Measurements from ENCODE around the gene FRZB.
"Not testable (repeated sequence)": the region's sequence is repeated elsewhere in the genome, so short reads cannot be mapped to it uniquely, and the experiment has no call there.

Gene FRZB, protein sequence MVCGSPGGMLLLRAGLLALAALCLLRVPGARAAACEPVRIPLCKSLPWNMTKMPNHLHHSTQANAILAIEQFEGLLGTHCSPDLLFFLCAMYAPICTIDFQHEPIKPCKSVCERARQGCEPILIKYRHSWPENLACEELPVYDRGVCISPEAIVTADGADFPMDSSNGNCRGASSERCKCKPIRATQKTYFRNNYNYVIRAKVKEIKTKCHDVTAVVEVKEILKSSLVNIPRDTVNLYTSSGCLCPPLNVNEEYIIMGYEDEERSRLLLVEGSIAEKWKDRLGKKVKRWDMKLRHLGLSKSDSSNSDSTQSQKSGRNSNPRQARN

DNA sequence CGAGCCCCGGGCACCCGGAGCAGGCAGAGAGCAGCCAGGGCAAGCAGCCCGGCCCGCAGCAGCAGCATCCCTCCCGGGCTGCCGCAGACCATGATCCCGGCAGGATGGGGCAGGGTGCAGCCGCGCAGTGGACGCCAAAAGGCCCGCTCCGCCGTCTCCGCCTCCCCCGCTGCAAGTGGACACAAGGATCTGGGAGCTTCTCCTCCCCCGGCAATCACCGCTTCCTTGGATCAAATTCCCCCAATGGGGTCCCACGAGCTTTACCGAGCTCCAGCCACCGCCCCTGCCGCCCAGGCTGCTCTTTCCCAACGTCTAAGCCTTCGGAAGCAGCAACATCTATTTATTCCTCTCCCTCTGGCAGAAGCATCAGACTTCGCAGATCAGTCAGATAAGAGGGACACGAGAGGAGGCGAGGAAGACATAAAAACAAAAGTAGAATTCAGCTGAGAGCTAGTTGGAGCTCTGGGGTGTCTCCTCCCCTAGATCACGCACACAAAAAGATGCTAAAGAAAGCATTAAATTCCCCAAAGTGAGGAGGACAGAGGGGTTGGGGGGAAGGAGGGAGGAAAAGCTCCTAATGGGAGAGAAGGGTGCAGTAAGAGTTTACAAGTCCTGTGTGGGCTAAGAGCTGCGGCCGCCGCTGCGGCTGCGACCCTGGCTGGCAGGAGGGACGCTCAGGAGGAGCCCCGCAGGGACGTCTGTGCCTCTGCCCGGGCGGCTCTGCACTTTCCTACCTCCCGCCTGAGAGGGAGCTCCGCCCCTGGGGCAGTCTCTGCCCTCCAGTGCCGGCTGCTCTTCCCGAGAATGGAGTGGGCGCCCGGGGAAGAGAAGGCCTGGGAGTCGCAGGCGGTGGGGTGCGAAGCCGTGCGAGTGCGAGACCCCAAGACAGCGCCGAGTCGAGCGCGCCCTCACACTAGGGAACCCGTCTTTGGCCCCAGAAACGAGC, at the start of gene FRZB:
TSS of gene FRZB (minus strand) at position 177 of the 946 bp plus-strand sequence. CDS start at position 92, 85 bp downstream.
- peak; percentile 23 for DNase-seq (ENCODE audit: low spot score)

DNA sequence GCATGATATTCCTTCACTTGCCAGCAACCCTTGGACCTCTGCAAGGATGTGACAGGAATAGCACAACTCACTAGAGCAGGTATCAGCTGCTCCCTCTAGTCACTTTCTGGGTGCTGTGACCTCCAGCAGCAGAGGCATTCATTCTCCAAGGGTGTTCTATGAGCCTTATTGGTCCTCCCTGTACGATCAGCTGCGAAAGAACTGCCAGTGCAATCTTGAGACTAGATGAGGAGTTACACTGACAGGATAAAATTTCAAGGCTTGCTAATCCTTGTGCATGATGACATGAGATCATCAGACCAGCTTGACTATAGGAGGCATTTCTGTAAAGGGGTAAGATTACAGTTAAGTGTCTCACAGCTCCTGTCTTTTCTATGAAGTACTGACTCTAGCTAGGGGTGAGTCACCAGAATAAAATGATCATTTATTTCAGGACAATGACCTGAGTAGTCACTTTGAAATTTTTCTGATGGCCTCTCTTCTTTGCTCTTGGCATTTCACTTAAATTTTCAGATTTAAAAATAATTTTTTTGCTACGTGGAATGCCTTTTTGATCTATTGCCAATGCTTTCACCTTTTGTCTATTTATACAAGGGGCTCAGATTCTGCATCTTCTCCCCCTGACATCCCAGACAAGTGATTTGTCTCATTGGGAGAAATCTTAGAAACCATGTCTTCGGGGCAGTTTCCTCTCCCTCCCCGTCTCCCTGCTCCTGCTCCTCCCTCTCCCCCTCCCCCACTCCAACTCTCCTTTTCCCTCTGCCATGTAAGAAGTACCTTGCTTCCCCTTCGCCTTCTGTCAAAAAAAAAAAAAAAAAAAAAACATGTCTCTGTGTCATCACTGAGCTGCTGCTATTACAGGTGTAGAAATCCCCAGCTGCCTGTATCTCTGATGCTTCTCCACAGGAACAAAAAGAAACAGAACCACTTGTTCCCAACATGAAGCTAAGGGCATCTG, 49.2 kb upstream of the FRZB start:
- peak; percentile 84 for DNase-seq (ENCODE audit: low spot score)

DNA sequence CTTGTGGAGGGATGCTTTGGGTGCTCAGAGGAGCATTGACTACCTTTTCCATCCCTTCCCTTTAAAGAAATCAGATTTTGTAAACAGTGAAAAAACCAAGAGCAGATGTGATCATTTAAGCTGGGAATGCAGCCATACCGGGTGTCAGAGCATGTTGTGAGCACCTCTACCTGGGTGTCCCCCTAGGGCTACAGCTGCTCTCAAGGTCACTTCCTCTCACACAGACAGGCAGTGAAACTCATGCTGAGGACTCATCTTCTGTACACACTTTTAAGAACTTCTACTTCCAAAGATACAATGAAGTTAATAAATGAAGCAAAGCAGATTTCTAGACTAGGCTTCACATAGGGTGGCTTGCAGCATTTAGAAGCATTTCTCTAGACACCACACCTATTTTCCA, 48.4 kb upstream of the FRZB start:
- DNase-seq (ENCODE audit: low spot score): no peak

DNA sequence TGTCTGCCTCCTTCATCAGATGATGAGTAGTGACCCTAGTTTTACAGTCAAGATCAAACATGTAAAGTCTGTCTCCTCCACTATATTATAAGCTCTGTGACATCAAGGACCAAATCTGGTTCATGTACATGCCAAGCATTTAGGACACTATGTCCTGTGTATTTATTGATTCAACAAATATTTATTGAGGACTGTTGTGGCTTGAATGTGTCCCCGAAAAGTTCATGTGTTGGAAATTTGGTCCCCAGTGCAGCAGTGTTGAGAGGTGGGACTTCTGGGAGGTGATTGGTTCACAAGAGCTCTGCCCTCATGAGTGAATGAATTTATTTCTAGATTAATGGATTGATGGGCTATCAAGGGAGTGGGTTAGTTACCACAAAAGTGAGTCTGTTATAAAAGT, 46.6 kb upstream of the FRZB start:
- no peak for DNase-seq (ENCODE audit: low spot score)

DNA sequence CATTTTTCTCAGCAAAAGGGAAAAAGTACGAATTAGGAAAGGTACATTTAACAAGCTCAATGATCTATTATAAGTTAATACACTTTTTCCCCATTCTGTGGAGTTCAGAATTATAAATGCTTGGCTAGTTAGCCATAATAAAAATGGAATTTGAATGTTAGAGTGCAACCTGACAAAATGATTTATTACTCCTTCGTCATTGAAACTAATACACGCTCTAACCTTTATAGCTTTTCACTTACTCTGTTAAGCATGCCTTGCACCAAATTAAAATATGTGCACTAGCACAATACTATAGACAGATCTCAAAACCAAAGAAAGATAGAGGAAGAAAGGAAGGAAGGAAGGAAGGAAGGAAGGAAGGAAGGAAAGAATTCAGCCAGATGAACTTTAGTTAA, 46.1 kb upstream of the FRZB start:
- DNase-seq (ENCODE audit: low spot score): no peak

DNA sequence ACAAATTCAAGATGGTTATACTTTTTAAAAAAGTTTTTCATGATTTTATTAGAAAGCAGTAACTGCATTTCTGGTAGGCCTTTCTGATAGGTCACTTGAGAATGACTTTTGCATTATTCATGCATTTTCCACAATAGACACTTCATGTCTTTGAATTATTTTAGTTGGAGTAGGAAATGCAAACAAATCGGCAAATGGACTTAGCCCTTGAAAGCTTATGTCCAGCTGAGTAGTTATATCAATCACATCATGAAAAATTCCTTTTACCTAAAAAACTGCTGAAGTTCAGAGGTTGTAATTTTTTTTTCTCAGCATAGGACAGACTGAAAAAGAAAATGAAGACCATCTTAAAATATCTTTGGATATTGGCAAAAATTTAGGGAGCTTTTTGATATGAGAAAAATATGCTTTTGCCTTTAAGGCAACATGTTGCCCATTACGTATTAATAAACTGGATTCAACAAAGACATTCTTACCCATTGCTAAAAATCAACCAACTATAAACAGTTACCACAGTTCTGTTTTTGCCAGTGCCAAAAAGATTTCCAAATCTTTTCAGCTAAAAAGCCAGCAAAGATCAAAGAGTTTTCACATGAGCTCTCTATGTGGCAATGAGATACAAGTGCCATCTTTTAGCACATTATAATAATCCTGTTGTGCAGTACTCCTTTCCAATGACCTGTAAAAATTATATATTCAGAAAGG, 45.5 kb upstream of the FRZB start:
- no peak for DNase-seq (ENCODE audit: low spot score)

DNA sequence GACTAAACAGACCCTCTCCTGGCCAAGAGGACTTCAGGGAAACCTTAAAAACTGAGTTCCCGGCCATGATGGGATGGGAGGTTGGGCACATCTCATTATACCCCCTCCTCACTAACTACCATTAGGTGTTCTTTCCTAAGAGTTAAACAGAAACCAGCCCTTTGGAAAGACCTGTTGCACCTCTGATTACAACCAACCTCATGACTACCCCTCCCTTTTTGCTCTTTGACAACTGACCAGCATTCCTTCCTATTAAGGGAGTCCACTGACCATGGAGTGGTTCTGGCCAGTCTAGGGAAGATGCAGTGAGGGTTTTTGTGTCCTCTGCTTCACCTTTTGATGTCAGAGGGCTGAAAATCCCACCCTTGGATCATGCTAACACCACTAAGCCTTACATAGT, 44.5 kb upstream of the FRZB start:
- no peak for DNase-seq (ENCODE audit: low spot score)

DNA sequence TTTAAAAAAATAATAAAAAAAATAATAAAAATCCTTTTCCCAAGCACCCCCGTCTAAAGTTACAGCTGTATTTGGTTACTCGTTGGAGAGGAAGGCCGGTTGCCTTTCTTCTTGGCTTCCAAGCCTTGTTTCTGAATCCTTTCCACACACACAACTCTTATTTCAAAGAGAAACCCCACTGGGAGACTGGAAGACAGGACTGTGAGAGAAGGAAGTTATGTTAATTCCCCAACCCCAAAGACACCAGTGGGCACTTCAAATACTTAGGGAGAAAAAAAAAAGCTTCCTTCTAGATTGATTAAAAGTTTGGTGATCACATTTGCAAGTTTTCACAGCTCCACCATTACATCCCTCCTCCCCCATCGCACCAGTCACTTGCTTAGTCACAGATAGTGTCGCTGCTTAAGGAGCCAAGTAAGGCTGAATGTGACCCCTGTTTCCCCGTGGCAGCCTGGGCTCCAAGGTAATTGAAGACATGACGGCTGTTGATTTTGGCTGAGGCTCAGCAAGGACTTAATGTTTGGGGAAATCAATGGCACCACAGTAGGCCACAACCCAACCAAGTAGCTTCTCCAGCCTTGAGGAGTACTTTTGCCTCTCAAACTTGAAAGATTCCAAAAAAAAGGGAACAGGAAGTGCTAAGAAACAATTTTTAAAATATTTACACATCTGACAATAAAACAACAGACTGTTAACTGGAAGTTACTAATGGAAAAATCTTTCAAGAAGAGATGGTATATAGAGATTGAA, 40.8 kb upstream of the FRZB start:
- no peak for DNase-seq (ENCODE audit: low spot score)

DNA sequence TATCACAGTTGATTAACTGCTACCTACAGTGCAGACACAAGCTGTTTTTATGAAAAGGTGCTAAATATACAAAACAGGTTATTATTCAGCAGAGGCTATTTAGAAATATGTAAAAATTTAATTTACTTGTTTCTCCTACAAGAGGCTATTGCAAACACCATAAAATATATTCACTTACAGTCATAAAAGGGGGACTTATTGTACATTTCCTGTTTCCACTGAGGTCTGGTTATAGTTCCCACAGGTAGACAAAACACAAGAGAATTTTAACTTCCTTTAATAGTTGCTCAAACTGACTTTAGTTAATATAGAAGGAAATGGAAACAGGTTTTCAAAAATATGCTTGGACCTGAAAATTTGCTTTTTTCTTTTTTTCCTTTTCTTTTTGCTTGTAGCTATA, 40.0 kb upstream of the FRZB start:
- no peak for DNase-seq (ENCODE audit: low spot score)

DNA sequence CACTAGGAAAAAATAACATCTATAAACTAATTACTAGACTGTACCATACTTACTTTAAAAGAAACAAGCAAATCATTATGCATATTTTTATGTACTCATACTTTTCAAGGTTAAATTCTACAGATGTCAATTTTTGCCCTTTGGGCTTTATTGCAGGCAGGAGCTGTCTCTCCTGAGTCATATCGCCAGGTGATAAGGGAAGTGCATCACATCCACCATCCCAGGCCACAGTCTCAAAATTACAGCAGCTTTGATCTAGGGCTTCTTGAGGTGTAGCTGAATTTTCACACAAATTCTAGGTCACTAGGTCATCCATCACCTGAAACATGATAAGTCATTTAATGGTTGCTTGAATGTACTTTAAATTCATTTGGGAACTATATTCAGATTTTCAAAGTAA, 38.4 kb upstream of the FRZB start:
- DNase-seq (ENCODE audit: low spot score): no peak

DNA sequence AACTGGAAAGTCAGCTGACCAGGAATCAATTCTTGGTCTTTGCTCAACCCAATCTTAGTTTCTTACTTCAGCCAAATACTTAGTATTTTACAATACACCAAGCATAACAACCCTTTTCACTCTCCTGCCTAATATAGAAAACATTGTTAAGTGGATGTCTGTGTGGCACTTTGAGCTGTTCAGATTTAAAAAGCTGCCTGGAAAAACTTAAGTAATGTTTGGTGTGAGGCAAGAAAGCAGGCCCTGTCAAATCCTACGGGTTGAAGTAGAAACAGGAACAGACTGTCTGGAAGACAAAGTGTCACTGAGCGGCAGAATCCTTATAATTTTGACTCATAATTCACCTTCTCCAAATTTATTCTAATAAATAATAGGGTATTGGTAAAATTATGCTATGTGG, 37.1 kb upstream of the FRZB start:
- no peak for DNase-seq (ENCODE audit: low spot score)

DNA sequence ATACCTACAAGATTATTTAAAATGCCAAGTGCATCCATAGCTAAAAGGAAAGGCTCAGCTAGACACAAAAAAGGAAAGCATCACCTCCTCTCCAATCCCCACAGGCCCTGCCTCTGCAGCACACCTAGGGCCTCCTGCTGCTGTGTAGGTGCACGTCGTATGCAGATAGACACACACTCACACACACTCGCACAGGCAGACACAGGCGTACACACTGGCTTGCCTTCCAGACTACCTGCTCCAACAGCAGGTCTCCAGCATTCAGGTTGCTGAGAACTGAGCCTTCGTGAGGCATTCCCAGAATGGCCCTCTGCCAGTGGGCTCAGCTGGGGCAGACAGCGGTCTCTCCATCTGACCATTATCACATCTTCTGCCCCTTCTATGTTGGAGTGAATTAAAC, 35.3 kb upstream of the FRZB start:
- DNase-seq (ENCODE audit: low spot score): no peak

DNA sequence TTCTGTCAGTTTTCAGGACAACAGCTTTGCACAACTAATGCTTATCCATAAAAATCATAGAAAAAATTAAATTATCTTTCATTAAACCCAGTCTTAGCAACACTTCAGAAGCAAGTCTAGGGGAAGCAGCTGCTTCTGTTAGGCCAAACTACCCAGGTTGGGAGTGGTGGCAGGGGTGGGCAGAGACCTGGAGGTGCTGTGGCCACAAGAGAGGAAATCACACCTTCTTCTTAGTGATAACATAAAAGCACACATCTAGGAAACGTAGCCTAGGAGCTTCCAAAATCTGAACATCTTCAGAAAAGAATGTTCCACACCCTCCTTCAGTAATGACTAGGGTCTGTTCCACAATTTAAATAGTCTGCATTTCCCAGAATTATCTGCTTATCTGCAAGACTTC, 32.3 kb upstream of the FRZB start:
- no peak for DNase-seq (ENCODE audit: low spot score)

DNA sequence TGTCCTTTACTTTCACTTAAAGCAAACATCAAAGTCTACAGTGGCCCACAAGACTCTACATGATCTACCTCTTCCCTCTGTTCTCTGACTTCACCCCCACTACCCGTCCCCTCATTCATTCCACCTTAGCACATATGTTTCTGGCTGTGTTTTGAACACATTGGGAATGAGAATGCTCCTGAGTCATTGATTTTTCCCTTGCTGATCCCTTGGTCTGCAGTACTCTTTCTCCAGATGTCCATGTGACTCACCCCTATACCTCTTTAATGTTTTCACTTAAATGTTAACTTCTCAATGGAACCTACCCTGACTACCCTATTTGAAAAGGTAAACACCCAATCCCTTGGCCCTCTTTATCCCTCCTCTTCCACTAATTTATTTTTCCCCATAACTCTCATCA, 30.7 kb upstream of the FRZB start:
- DNase-seq (ENCODE audit: low spot score): peak; percentile 41

DNA sequence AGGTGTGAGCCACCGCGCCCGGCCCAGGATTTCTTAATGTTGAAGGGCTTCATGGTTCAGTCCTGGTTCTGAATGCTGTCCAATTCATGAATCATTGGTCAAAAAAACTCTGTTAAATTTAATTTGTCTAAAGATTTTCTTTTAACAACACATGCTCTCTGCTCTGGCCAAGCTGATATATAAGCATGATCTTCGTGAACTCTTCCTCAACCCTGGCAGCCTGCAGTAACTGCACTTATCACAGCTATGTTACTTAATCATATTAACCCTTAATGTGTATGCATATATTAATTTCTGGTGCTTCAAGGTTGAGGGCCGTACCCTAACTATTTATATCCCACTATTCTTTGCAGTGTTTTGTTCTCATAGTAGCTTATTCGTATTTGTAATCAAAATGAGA, 29.4 kb upstream of the FRZB start:
- no peak for DNase-seq (ENCODE audit: low spot score)

DNA sequence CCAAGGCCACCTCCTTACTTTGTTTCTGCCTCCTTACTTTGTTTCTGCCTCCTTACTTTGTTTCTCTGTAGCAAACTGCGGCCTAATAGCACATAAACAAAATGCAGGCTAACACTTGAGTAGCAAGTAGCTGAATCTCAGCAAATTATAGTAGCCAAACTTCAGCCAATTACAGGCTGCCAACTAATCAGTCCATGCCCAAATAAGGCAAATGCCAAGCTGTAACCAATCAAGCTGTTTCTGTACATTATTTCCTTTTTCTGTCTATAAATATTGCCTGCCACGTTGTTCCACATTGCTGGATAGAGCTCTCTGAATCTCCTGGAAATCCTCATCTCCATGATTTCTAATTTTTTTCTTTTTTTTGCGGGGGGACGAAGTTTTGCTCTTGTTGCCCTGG, 28.7 kb upstream of the FRZB start:
- no peak for DNase-seq (ENCODE audit: low spot score)

DNA sequence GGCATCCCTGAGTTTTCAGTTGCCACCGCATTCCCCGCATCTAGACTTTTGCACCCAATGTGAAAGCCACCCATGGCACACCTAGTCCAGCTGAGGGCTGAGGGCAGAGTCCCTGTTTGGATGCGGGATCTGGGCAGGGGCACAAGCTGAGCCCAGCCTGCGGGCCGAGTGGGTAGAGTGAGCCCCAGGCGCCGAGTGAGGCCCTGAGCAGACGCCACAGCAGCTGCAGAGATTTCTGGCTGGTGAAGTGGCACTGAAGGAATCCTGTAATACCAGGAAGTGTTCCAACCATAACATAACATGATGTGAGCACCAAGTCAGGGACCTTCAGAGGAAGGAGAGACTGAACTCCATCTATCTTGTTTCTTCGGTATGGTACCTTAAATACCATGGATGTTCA, 27.7 kb upstream of the FRZB start:
- peak; percentile 20 for DNase-seq (ENCODE audit: low spot score)

DNA sequence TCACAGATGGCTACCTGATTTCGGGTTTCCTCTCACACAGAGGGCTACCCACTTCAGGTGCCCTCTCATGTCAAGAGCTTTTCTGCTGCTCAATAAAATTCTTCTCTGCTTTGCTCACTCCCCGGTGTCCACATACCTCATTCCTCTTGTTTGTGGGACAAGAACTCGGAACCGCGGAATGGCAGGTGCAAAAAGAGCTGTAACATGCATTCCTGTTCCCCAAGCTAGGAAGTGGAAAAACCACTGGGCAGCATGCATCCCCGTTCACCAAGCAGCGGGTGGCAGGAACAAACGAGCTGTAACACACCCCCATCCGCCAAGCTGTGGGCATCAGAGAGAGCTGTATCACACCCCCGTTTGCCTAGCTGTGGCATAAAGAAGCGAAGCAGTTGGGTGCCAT, 27.2 kb upstream of the FRZB start:
- DNase-seq (ENCODE audit: low spot score): no peak

DNA sequence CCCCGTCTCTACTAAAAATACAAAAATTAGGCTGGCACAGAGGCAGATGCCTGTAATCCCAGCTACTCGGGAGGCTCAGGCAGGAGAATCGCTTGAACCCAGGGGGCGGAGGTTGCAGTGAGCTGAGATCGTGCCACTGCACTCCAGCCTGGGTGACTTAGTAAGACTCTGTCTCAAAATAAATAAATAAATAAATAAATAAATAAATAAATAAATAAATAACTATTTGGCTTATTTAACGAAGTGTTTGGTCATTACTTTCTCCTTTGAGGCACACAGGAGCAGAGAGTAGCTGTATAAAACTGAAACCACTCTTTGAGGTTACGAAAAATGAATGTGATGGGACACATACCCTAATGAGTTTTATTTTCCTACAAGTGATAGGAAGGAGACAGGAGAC, 26.6 kb upstream of the FRZB start:
- not testable (repeated sequence) for DNase-seq (ENCODE audit: low spot score)

DNA sequence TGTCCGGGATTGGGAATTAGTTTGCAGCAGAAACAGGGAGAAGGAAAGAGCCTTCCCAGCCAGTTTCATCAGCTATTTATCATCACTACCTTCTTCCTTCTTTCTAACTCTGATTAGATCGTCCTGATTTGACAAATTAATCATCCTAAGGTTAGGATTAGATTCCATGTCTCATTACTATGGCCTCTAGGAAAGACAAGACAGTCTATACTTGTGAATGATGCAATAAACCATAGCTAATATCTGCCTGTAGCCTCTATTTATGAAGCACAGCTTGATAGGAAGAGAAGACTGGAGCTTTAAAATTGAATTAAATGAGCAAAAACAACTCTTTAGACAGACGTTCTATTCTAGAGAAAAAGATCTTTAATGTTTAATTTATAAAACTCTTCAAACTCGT, 25.2 kb upstream of the FRZB start:
- peak; percentile 6 for DNase-seq (ENCODE audit: low spot score)

Data from kidney tubule cell (primary cell).